DMS153 (cell line): Measurements from ENCODE around the gene ACP2.

ENCODE experiments used
- DNase-seq: peaks from one replicate; lab custom pipeline; 2025; lab: John Stamatoyannopoulos, UW

ACP2 gene, protein sequence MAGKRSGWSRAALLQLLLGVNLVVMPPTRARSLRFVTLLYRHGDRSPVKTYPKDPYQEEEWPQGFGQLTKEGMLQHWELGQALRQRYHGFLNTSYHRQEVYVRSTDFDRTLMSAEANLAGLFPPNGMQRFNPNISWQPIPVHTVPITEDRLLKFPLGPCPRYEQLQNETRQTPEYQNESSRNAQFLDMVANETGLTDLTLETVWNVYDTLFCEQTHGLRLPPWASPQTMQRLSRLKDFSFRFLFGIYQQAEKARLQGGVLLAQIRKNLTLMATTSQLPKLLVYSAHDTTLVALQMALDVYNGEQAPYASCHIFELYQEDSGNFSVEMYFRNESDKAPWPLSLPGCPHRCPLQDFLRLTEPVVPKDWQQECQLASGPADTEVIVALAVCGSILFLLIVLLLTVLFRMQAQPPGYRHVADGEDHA

DNA sequence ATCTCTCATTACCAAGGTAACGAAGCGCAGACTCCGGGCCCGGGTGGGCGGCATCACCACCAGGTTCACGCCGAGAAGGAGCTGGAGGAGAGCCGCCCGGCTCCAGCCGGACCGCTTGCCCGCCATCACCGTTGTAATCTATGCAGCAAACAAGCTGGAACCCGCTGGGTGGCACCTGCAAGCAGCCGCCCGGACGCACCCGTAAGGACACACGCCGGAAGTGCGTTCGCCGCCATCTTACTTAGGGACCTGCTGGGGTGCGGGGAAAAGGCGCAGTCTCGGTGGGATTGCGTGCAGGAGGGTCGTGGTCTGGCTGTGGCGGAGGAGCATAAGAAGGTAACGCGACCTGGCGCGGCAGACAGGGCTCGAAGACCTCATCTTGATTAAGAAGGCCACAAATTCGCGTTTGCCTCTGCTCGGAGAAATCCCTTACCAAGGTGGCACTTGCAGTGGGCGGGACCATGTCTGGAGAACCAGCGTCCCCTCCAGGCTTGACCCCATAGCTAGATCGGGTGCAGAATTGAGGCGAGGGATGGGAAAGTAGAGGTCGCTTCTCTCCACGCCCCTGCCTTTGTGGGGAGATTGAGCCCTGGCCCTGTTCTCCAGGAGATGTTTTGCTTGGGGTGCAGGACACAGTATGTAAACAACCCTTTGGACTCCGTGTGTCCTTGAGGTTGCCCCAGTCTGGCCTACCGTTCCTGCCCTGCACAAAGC is at the start of gene ACP2:
Gene ACP2 (minus strand): TSS at position 151 of the 714 bp plus-strand sequence. CDS start 25 bp downstream, at position 126.
- peak; percentile 73 for DNase-seq

DNA sequence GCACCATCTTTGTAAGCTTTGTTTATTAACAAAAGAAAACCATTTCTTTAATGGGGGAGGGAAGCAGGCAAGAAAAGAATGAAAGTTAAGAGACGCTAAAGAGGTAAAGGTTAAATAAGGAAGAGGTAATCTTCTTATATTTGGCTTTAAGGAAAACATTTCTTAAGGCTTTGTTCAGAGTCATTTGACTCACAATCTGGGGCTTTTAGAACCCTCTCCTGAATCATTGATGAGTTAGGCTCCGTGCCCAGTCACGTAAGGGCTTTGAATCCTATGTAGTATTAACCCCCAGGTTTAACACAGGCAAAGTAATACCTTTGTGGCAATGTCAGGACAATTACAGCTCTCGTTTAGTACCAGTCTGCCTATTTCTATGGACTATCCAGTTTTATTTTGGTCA is 47.4 kb upstream of the ACP2 start:
- no peak for DNase-seq

DNA sequence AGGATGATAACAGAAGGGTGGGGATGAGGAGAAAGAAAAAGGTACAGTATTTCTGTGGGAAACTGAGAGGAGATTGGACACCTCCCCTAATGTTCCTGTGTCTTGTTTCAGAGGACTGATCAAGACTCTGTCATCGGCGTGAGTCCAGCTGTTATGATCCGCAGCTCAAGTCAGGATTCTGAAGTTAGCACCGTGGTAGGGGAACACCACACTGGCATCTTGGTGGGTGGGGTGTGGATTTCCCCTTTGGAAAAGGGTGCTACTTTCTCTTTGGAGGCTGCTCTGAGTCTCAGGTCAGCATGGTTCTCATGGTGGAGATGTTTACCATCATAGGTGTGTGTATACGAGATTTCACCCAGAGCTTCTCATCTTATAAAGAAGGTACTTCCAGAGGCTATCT is 46.8 kb upstream of the ACP2 start:
- DNase-seq = no peak

DNA sequence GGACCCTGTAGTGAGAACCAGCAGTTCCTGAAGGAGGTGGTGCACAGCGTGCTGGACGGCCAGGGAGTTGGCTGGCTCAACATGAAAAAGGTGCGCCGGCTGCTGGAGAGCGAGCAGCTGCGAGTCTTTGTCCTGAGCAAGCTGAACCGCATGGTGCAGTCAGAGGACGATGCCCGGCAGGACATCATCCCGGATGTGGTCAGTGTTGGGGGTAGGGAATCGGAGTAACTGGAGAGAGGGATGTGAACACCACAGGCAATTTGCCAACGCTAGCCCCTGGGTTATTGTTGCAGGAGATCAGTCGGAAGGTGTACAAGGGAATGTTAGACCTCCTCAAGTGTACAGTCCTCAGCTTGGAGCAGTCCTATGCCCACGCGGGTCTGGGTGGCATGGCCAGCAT is 41.2 kb upstream of the ACP2 start:
- no peak for DNase-seq

DNA sequence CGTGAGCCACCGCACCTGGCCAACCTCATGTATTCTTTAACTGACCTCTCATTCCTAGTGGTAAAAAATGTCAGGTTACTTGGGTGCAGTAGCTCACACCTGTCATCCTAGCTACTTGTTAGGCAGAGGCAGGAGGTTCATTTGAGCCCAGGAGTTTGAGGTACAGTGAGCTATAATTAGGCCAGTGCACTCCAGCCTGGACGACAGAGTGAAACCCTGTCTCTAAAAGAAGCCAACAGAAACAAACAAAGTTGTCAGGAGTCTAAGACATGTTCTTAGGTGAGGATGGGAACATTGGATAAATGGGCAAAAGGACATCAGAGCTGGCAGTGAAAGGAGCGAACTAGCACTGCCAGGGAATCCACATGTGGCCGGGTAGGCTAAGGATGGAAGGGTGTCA is 39.5 kb upstream of the ACP2 start:
- DNase-seq = no peak

DNA sequence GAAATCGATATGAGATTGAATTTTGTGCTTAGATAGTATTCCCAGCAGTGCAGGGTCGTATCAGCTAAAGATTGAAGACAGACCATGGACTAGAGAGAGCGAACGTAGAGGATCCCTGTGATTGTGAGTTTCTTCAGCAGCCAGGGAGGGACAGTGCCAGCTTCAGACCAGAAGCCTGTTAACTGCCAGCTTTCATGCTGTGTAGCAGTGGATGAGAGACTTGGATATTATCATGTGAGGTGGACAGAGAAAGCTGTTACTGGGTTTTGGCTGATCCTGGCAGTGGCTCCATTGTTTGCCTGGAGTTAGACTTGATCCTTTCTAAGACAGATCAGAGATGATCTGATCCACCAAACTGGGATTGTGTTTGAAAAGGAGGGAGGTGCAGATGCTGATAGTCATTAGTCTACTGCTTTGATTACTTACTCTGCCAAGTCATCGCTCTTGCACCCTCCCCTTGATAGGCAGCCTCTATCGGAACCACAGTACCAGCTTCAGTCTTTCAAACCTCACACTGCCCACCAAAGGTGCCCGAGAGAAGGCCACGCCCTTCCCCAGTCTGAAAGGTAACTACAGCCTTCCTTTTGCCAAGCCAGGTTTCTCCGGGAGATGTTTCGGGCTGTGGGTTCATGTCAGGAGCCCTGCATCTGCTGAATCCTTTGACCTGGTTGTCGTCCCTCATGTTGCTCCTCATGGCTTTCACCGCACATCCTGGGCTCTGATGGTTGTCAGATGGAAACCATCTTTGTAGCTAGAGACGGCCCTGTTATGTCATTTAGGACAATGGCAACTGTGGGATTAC is 37.6 kb upstream of the ACP2 start:
- DNase-seq = no peak

DNA sequence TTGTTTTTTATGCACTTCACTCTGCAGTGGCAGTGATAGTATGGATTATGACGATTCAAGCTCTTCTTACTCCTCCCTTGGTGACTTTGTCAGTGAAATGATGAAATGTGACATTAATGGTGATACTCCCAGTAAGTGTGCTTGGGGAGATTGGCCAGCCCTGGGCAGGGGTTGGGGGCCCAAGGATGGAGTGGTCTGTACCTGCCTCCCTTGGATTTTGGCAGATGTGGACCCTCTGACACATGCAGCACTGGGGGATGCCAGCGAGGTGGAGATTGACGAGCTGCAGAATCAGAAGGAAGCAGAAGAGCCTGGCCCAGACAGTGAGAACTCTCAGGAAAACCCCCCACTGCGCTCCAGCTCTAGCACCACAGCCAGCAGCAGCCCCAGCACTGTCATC is 35.5 kb upstream of the ACP2 start:
- DNase-seq = no peak

DNA sequence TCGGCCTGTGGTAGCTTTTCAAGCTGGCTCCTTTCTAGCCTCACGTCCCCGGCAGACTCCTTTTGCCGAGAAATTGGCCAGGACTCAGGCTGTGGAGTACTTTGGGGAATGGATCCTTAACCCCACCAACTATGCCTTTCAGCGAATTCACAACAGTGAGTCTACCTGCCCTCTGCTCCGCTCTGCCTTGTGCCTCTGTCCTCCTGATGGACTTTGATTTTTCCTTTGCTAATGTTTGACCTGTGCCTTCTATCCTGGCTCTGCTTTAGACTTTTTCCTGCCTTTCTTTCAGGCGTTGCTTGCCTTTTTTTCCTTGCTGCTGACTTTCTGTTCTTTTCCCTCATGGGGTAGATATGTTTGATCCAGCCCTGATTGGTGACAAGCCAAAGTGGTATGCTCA is 33.8 kb upstream of the ACP2 start:
- DNase-seq = no peak

DNA sequence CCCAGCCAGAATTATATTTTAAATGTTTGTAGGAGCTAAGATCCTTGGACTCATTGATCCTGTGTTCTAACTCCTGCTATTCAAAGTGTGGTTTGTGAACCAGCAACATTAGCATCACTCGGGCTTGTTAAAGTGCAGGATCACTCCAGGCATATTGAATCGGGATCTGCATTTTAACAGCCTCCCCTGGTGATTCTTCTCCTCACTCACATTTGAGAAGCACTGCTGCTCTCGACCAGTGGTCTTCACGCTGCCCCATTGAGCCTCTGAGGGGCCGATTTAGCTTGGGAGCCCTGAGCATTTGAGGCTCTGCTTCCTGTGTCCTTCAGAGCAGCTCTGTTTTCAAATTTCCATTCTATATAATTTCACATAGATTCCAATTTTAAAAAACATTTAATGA is 32.2 kb upstream of the ACP2 start:
- DNase-seq = no peak

DNA sequence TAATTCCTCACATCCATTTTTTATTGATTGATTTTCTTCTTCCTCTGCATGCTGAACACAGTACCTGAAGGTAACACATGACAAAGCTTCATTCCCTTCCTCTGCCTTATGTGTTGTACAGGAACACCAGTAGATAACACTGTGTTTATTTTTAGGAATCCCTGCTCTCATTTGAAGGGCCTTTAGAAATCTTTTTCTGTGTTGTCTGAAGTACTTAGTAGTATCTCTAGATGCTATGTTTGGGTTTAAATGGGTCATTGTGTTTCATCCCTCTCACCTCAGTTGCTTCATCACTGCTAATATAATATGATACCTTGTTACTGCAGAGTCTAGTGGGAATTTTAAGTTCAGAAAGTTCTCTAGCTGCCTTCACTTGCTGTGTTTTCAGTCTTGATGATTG is 31.5 kb upstream of the ACP2 start:
- DNase-seq = no peak

DNA sequence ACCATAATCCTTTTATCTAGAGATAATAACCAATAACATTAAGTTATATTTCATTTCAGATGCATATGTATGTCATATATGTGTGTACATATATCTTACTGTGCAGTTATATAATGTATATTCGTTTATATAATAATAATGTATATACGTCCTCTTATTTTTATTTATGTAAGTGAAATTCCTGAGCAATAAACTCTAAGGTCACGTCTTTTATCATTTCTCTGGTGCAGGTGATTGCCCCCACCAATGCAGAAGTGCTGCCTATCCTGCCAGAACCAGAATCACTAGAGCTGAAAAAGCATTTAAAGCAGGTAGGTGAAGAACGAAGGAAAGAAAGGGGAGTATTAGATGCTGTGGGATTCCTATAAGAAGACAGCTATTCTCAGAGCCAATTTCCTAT is 30.2 kb upstream of the ACP2 start:
- no peak for DNase-seq

DNA sequence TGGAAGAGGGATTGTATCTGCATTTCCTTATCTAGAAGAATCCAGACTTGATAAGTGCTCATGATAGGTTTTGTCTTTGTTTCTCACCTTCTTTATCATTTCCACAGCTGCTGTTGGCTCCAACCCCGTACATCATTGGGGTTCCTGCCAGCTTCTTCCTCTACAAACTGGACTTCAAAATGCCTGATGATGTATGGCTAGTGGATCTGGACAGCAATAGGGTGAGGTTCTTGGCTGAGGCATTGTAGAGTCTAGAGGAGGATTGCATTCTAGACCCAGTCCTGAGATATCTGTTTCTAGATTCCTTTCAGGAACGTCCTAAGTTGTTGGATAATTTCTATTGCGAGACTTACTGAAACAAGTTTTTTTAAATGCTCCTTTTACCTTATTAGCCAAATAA is 29.4 kb upstream of the ACP2 start:
- no peak for DNase-seq

DNA sequence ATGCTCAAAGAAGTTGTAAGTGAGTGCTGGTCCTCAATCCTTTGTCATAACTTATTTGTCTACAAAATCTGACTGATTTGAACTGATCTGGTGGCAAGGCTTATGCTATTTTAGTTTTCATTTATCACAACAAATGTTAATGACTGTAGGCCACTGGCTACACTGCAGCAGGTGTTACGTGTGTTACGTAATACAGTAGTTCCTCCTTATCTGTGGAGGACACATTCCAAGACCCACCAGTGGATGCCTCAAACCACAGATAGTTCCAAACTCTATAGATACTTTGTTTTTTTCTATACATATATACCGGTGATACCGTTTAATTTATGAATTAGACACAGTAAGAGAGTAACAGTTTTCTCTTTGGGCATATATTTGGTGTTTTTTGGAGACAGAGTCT is 28.3 kb upstream of the ACP2 start:
- DNase-seq = no peak

DNA sequence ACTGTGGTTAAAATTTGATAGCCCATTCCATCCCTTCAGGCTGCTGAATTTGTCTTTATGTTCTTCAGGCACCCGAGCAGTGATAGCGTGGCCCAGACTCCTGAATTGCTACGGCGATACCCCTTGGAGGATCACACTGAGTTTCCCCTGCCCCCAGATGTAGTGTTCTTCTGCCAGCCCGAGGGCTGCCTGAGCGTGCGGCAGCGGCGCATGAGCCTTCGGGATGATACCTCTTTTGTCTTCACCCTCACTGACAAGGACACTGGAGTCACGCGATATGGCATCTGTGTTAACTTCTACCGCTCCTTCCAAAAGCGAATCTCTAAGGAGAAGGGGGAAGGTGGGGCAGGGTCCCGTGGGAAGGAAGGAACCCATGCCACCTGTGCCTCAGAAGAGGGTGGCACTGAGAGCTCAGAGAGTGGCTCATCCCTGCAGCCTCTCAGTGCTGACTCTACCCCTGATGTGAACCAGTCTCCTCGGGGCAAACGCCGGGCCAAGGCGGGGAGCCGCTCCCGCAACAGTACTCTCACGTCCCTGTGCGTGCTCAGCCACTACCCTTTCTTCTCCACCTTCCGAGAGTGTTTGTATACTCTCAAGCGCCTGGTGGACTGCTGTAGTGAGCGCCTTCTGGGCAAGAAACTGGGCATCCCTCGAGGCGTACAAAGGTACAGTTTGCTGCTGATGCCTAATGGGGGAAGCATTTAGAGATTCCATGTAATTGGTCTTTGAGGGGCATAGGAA is 26.1 kb upstream of the ACP2 start:
- no peak for DNase-seq

DNA sequence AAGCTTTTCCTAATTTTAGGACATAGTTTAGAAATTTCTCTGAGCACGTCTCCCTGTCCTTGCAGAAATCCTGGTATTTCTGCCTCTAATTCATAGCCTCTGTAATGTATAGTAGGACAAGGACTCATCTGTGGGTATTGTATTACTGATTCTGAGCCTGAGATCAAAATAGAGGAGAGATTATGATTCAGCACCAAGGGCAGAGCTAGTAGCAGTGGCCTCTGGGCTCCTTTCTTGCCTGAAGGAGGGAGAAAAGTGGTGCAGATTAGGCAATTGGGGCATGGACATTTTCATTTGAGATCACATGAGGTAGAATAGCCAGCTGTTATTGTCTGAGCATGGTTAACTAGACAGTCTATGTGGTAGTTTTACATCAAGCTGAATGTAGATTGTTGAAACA is 24.1 kb upstream of the ACP2 start:
- DNase-seq = no peak

DNA sequence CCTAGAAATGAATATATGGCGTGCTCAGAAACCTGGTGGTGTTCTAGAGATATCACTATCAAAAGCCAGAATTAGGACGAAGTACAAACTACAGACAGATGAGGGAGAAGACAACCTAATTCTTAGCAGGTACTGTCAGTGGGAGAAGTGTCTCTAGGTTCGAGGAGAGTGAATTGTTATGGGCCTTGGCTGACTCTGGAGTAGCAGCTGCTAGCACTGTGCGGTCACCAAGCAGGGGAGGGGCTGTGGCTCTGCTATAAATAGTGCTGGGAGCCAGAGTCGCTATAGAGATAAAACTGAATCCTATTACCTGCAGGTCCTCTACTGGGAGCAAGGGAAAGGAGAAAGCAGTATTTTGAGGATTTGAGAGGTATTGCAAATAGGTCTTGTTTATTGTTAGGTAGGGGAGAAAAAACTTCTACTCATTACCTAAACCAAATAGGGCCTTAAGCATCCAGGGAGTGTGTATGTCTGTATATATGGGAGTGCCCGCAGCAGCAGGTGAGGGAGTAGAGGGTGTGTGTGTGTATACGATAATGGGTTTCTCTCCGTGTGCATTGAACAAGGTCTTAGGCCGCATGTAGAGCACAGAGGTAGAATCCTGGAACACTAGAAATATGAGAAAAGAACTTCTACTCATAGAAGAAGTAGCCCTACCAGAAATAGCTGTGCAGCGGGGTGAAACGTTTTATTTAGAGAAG is 23.5 kb upstream of the ACP2 start:
- peak; percentile 54 for DNase-seq

DNA sequence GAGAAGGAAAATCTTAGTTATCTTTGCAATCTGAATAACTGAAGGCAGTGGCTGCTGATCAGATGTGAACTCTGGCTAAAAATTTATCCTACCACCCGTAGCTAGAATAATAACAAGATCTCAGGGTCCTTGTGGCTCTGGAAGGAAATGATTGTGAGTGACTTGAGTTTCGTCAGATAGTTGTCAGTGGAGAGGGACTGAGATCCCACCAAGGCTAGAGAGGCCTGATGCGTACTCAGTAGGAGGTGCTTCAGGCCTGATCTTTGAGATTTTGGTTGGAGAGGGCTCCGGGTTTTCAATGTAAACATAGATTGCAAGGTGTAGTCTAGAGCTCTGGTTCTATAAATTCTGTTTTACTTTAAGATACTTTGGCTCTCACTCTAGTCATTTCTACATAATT is 22.7 kb upstream of the ACP2 start:
- DNase-seq = no peak

DNA sequence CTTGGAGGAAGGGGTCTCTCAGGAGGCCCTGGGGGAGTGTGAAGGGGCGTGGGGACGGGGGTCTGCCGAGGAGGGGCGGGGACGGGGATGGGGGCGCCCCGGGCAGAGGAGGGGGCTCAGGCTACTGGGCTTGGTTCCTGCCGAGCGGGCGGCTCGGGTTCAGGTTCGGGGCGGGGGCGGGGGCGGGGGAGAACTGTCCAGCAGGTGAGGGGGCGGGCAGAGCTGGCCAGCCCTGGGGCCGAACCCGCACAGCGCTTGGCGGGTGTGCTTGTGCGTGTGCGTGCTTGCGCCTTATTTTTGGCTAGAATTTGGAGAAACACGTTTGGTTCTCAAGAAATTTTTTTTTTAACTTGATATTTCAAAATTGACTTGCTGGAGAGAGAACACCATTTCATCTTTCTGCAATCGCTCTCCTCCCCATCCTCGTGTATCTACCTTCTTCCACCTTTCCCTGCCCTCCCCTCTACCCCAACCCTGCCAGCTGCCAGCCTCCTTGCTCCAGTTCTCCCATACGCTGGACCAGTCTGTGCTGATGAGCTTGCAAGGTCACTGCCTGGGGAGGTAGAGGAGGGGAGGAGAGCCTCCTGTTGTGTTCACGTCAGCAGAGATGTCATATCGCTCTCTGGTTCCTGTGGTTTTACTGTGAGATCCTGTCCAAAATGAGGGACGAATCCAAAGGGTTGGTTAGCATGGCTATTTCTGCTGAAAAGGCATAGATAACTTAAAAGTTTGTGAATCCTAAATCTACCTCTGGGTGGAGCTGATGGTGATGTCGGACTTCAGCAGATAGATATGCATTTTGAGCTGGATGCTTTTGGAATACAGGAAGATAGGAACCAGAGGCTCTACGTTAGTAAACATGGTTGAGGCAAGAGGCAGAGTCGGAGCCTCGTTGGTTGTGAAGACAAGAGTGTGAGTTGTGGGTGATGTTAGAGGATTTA is 22.0 kb upstream of the ACP2 start:
- peak; percentile 12 for DNase-seq

DNA sequence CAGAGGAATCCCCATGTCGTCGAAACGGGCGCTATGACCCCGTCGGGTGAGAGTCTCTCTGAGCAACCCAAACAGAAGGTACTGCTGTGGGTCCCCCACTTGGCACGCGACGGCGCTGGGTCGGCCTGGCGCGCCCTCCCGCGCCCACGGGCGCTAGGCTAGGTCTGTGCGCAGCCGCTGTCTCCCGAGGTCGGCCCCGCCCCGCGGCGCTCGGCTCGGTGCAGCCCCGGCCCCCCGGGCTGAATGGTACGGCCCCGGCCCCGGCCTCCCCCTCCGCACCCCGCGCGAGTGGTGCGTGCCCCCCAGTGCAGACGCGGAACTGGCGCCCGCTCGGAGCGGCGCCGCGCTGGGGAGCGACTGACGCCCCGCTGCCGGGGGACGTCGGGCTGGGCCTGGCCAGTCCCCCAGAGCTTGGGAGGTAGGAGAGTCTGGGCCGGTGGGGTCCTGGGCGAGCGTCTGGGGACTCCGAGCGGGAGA is 21.3 kb upstream of the ACP2 start, which contains the start of gene MADD:
Gene MADD (plus strand): TSS at position 305 of the 477 bp plus-strand sequence.
- peak; percentile 78 for DNase-seq
